ENCODE data around the gene CEP70. TPM values are rescaled to one million over a fixed set of nuclear protein-coding genes. Genes with fewer than 3 reads are reported as not detected.

CEP70 gene
- total RNA-seq, 1 experiment from 2014 or later, result 64.5 TPM

GRCh38 chr3:138448631-138449030 lies 145.4 kb downstream of the CEP70 start:
- no TSS peak for BruUV-seq (replicated peaks)
- H3K4me1 ChIP-seq (ENCODE audit: control insufficient read depth, insufficient read depth, low read length), result no peaks in the 10 kb centered on the region
- no peak overlapping the region for H3K4me3 ChIP-seq (ENCODE audit: low read depth in 2 of 2, low read length in 2 of 2)
- no peaks in the 10 kb centered on the region for H3K27me3 ChIP-seq (ENCODE audit: control insufficient read depth, insufficient read depth, low read length)
- H3K9me3 ChIP-seq (ENCODE audit: control insufficient read depth, insufficient read depth, low read depth, low read length), result no peaks in the 10 kb centered on the region
- in situ Hi-C loops (cut with HindIII; ENCODE audit: low pct_unique_long_range_greater_than_20kb, low sequenced_read_pairs) (no loop called here), intact Hi-C loops (cut with micrococcal nuclease; ENCODE audit: unreplicated experiment) (no loop called here)
- CTCF ChIA-PET, result interaction anchor here (0.6 to 1.0 kb wide), 2 partner anchors 275 to 474 kb away, joined by 3 read pairs; no protein-coding TSS in a partner anchor
- no peak overlapping the region for H3K27ac ChIP-seq (ENCODE audit: low read length)
- POLR2A ChIA-PET, result no interaction called here
- ATAC-seq (no peak), DNase-seq (ENCODE audit: low read depth, low spot score) (no peak)
- no peaks in the 10 kb centered on the region for H3K36me3 ChIP-seq (ENCODE audit: control insufficient read depth, insufficient read depth, low read length)
- TF ChIP-seq CTCF (IDR thresholded peaks at IDR 0.05) (no peak), POLR2AphosphoS5 (IDR thresholded peaks at IDR 0.05; ENCODE audit: low read depth, low read length) (no peak), REST (IDR thresholded peaks at IDR 0.05; ENCODE audit: insufficient read depth in 1 of 2, low read depth in 2 of 2, low read length in 1 of 2) (no peak), SIN3A (IDR thresholded peaks at IDR 0.05; ENCODE audit: borderline replicate concordance, insufficient read depth, low read depth, low read length) (no peak)

- Histone ChIP-seq H3K27ac (ENCODE audit: low read length) (no peak overlapping the region), H3K9me3 (ENCODE audit: control insufficient read depth, insufficient read depth, low read depth, low read length) (no peaks in the 10 kb centered on the region), H3K27me3 (ENCODE audit: control insufficient read depth, insufficient read depth, low read length) (no peaks in the 10 kb centered on the region), H3K36me3 (ENCODE audit: control insufficient read depth, insufficient read depth, low read length) (no peaks in the 10 kb centered on the region), H3K4me3 (ENCODE audit: low read depth in 2 of 2, low read length in 2 of 2) (no peak overlapping the region), H3K4me1 (ENCODE audit: control insufficient read depth, insufficient read depth, low read length) (no peaks in the 10 kb centered on the region)
- CTCF ChIA-PET, result interaction anchor here (0.8 kb wide), 1 partner anchor 470 kb away, joined by 5 read pairs; no protein-coding TSS in a partner anchor
- TF ChIP-seq TCF7L2 (IDR thresholded peaks at IDR 0.05; ENCODE audit: low read depth, low read length) (no peak), REST (IDR thresholded peaks at IDR 0.05; ENCODE audit: insufficient read depth in 1 of 2, low read depth in 2 of 2, low read length in 1 of 2) (no peak), SIN3A (IDR thresholded peaks at IDR 0.05; ENCODE audit: borderline replicate concordance, insufficient read depth, low read depth, low read length) (no peak), CTCF (IDR thresholded peaks at IDR 0.05) (no peak), POLR2AphosphoS5 (IDR thresholded peaks at IDR 0.05; ENCODE audit: low read depth, low read length) (no peak)
- in situ Hi-C loops (cut with HindIII; ENCODE audit: low pct_unique_long_range_greater_than_20kb, low sequenced_read_pairs) (no loop called here), intact Hi-C loops (cut with micrococcal nuclease; ENCODE audit: unreplicated experiment) (no loop called here)
- POLR2A ChIA-PET, result no interaction called here
- no TSS peak for BruUV-seq (replicated peaks)
- no peak for DNase-seq (ENCODE audit: low read depth, low spot score)
- ATAC-seq, result no peak
Measured at GRCh38 chr3:138445654-138446053, 148.4 kb downstream of the CEP70 start.
